GM23248 (cell line): ENCODE results near the gene CNOT10.

Experiments used
- EZH2 ChIP-seq: fragments of 200-600 bp; sonication (generic); IDR thresholded peaks from 2 replicates; pipeline ENCODE4 v1.6.1; 2018; ENCODE audit warnings: antibody characterized with exemption, mild to moderate bottlenecking; ENCODE audit not compliant: insufficient read depth, poor library complexity, severe bottlenecking
- EZH2phosphoT487 ChIP-seq: fragments of 200-600 bp; sonication (generic); IDR thresholded peaks from 2 replicates; pipeline ENCODE4 v1.6.1; 2018; ENCODE audit warnings: antibody characterized with exemption, moderate library complexity, mild to moderate bottlenecking, low read depth; ENCODE audit not compliant: insufficient read depth

DNA sequence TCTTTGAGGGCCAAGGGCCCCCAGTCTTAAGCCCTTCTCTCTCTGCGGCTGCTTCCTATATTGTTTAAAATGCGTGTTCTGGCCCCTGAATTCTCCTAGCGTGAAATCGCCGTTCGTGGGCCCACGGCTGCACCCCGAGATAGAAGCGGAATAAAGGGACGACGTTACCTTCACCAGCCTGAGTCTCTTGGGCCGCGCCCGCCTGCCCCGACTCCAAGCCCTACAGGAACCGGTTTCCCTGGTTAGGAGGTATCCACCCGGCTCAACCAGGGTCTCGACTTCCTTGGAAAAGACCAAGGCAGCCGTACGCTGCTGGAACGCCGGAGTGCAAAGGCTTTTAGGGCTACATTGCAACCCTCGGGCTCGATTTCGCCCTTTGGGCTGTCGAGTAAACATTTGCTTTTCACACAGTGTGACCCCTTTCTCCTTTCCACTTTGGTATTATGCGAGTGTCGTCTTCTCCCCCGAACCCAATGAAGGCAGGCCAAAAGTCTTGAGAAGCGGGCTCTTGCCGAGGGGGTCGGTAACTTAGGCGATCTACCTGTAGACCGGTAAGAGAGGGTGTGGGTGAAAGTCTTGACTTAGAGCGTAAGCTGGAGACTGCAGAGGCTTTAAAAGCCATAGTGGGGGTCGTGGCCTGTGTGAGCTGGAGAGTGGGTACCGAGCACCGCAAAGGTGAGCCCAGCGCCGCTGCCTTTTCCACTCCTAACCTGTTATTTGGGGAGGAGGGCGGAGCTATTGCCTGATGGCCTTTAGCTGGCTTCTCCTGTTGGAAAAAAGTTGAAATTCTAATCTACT is 134.8 kb downstream of the CNOT10 start:
- TF ChIP-seq EZH2 (no peak), EZH2phosphoT487 (no peak)
